Vagina (tissue), 2 donors: ENCODE results near the gene RAD23A.

ENCODE experiments used
- CTCF ChIP-seq, 3 experiments: fragments of 450-650 bp in 2 of 3; fragments of 200-600 bp in 1 of 3; sonication (generic) in 1 of 3; IDR thresholded peaks; one replicate each; pipeline ENCODE4 v1.5.1; 2017 to 2019; ENCODE audit warnings: antibody characterized with exemption in 3 of 3, mild to moderate bottlenecking in 2 of 3, moderate library complexity in 2 of 3
- POLR2AphosphoS5 ChIP-seq, 2 donors: sonication (generic); formaldehyde crosslinking; IDR thresholded peaks; one replicate each; pipeline ENCODE4 v1.9.0; 2017; ENCODE audit warnings: antibody characterized with exemption in 2 of 2, mild to moderate bottlenecking in 2 of 2, low read depth in 1 of 2; ENCODE audit not compliant: insufficient read depth in 1 of 2

GRCh38 chr19:12992729-12993128 lies 47.1 kb downstream of the RAD23A start:
- TF ChIP-seq CTCF (IDR thresholded peaks at IDR 0.05) (no peak), POLR2AphosphoS5 (IDR thresholded peaks at IDR 0.05; ENCODE audit: insufficient read depth in 1 of 2, low read depth in 1 of 2) (no peak)
